Body of pancreas (tissue), 4 donors: Measurements from ENCODE around the gene COL5A1.

ENCODE experiments used
- CTCF ChIP-seq, 7 experiments: fragments of 450-650 bp in 4 of 7; fragments of 200-600 bp in 3 of 7; sonication (generic) in 3 of 7; IDR thresholded peaks; one replicate each; pipeline ENCODE4 v1.5.1; 2016 to 2019; ENCODE audit warnings: antibody characterized with exemption in 7 of 7
- POLR2A ChIP-seq, 3 donors: fragments of 450-650 bp; IDR thresholded peaks; one replicate each; pipeline ENCODE4 v1.6.1; 2016; ENCODE audit warnings: antibody characterized with exemption in 3 of 3, mild to moderate bottlenecking in 2 of 3

DNA sequence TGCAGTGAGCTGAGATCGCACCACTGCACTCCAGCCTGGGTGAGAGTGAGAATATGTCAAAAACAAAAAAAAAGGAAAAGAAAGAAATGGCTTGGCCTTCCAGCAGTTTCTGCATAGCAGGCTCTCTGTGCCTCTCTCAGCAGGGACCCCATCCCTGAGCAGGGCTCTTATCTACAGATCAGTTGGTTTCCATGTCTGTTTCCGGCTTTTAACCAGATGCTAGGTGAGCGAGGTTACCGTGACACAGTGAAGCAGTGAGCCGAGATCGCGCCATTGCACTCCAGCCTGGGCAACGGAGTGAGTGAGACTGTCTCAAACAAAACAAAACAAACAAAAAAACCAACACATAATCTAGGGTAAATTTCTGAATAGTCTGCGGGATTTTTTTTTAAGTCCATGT lies 51.4 kb downstream of the COL5A1 start:
- TF ChIP-seq CTCF (IDR thresholded peaks at IDR 0.05) (no peak), POLR2A (IDR thresholded peaks at IDR 0.05) (no peak)
